Fibroblast of skin of left biceps (primary cell): ENCODE measurements around the gene G3BP2.
"Not testable (repeated sequence)": the region's sequence is repeated elsewhere in the genome, so short reads cannot be mapped to it uniquely, and the experiment has no call there.

Source experiments
- DNase-seq, 2 experiments: peaks; one replicate each; pipeline ENCODE4 v3.0.0-alpha.2; 2013; ENCODE audit warnings: low read depth in 2 of 2

The G3BP2 gene

DNA sequence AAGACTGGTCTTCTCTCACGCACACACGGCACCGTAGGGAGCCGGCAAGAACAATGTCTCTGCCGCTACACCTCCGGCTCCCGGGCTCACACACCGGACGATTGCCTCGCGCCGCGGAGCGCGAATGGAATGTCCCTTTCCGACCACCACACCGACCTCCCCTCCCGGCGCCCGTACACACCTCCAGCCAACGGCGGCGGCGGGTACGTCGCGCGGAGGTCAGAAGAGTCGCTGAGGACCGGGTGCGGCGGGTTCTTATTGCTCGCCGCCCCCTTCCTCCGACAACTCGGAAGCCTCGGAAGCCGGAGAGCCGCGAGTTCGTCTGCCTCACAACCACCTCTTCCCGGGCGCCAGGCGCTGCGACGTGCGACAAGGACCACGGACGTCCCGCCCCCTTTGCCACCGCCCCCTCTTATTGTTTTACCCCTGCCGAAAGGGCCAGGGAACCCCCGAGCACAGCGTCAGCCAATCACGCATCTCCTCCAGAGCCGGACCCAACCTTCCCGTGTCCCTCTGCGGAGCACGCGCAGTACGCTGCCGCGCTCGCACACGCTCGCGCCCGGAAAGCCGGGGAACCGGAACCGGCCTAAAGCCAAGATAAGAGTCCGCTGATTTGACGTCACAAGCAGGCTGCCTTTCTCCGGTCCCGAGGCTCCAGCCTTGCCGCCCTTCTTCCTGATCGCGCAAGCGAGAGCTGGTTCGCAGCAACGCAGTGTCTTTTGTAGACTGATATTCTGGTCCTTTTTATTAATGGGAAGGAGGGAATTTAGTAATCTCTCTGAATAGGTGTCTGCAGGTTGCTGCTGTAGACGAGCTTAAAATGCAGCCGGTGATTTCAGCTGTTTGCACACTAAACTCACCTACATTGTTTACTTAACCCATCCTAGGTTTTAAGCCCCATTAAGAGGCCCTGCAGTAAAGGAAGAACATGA lies at the start of gene G3BP2:
Gene G3BP2, minus strand, starts transcription at position 385 of the 932 bp plus-strand sequence. CDS start 11,386 bp downstream, outside the sequence.
- peak; percentile 93 for DNase-seq

GRCh38 chr4:75722417-75722816 lies 49.2 kb upstream of the G3BP2 start:
- no peak for DNase-seq

GRCh38 chr4:75718529-75718928 lies 45.3 kb upstream of the G3BP2 start:
- no peak for DNase-seq

DNA sequence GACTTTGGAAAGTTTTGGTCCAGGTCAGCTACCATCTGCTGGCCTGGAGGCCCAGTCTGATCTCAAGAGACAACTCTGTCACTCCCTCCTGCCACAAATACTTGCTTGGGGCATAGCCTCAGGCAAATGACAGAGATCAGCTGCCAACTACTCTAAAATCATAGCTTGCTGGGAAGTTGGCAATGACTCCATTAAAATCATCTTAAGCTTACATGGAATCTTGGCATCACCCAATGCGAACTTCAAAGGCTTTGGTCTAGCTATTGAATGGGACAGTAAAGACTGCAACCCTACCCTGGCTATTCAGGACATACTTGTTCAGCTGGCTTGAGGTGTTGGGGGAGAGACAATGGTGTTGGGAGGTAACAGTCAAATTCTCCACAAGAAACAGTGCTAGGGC lies 44.2 kb upstream of the G3BP2 start:
- no peak for DNase-seq

DNA sequence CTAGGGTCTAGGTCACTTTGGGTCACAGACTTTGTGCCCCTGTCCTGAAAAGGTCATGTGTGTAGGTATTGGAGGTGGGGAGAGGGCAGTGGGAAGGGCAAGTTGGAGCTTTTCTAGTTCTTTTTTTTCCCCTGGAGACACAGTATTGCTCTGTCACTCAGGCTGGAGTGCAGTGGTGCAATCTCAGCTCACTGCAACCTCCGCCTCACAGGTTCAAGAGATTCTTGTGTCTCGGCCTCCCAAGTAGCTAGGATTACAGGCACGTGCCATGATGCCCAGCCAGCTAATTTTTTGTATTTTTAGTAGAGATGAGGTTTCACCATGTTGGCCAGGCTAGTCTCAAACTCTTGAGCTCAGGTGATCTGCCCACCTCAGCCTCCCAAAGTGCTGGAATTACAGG lies 42.8 kb upstream of the G3BP2 start:
- not testable (repeated sequence) for DNase-seq

- no peak for DNase-seq
These were observed 42.0 kb upstream of the G3BP2 start for GRCh38 chr4:75715105-75715799.

GRCh38 chr4:75714704-75715103 lies 41.5 kb upstream of the G3BP2 start:
- no peak for DNase-seq

DNA sequence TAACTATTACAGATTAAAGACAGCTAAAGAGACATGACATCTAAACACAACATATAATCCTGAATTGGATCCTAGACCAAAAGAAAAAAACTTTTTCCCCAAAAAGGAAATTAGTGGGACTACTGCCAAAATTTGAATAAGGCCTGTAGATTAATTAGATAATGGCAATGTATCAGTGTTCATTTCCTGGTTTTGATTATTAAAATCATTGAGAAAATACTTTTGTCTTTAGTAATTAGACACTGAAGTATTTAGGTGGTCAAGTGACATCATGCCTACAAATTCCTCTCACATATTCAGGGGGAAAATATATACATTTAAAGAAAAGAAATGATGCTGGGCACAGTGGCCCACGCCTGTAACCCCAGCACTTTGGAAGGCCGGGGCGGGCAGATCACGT lies 40.8 kb upstream of the G3BP2 start:
- DNase-seq = no peak

- no peak for DNase-seq
These were observed 37.0 kb upstream of the G3BP2 start for GRCh38 chr4:75710246-75710645.

DNA sequence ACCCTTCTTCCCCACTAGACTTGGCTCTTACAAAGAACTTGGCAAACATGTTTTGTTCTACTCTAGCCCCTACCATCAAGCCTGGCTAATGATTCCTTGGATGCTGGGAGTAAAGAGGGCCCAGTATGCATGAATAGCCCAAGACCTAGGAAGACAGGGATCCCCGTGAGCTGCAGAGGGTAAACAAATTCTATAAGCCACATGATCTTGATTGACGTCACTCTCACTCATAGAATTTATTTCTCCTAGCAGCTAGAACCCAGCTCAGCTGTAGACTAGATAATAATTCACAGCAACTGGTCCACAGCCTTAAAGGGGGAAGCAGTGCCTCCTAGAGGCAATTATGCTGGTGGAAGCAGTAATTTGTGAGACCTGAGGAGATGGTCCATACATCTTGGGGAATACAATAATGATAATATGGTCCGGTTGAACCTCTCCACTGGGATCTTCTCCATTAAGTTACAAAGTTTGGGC lies 35.0 kb upstream of the G3BP2 start:
- DNase-seq = no peak

- no peak for DNase-seq
These were observed 32.2 kb upstream of the G3BP2 start for GRCh38 chr4:75705198-75705977.

DNA sequence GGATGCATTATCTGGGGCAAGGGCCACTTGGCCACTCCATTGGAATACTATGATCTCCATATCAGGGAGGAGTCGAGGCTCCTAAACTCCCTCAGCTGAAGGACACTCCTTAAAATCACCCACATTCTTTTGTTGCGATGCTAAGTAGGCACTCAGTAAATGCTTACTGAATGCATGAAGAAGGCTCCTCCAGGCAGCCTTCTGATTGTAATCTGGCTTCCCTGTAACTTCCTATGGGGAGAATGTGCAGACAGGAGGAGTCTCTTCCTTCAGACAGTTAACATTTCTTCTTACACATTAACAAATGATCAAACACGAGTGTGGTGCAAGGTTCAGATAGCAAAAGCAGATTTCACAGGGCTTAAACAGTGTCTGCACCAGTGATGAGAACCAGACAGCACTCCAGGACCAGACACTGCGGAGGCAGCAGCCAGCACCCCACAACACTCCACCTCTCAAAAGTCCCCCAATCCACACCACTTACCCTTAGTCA lies 29.8 kb upstream of the G3BP2 start:
- DNase-seq = no peak

GRCh38 chr4:75699299-75699698 lies 26.1 kb upstream of the G3BP2 start:
- no peak for DNase-seq

DNA sequence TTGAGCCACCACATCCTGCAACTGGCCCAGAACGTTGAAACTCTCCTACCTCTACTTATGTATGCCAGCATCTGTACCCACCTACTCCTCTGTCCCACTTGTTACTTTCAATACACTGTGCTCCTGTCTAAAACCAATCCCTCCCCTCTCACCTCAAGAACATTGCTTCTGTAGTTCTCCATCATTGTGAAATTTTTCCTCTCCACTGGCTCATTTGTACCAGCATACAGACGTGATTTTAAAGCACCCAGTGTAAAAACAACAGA lies 25.7 kb upstream of the G3BP2 start:
- DNase-seq = no peak

- DNase-seq = no peak
These were observed 25.2 kb upstream of the G3BP2 start for GRCh38 chr4:75698162-75698962.

GRCh38 chr4:75696581-75696980 lies 23.4 kb upstream of the G3BP2 start:
- no peak for DNase-seq

DNA sequence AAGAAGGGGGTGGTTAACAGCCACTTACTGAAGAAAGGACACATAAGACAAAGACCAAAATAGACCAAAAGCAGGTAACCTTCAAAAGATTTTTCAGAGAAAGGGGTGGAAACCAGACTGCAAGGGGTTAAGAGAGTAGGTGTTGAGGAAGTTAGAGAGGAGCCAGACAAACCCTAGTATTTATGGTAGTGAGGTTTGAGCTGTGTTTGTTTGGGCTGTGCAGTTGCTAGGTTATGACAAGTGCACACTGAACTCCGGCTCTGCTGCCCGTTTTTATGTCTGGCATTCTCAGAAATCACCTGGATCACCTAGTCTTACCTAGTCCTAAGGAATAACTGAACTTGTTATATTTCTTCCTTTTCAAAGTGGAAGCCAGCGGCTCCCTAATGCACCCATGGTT lies 22.9 kb upstream of the G3BP2 start:
- DNase-seq = no peak

- DNase-seq = not testable (repeated sequence)
These were observed 18.9 kb upstream of the G3BP2 start for GRCh38 chr4:75692066-75692465.

- DNase-seq = not testable (repeated sequence)
These were observed 13.9 kb upstream of the G3BP2 start for GRCh38 chr4:75687125-75687524.

GRCh38 chr4:75686346-75686745 lies 13.1 kb upstream of the G3BP2 start:
- DNase-seq = no peak

GRCh38 chr4:75685546-75686189 lies 12.5 kb upstream of the G3BP2 start:
- DNase-seq = no peak
